HEK293 (cell line): Measurements from ENCODE around the gene DNTTIP2.

Experiments
- CTCF ChIA-PET: fragments of 350-600 bp; formaldehyde crosslinking; extraction: SDS; loops from one replicate; lab custom pipeline; 2021; ENCODE audit warnings: antibody characterized with exemption; lab: Yijun Ruan, JAX
- POLR2A ChIA-PET: fragments of 300-600 bp; formaldehyde crosslinking; extraction: SDS; loops from one replicate; lab custom pipeline; 2020; ENCODE audit warnings: antibody characterized with exemption, inconsistent platforms; lab: Yijun Ruan, JAX
- H3K27ac ChIP-seq: fragments of 200-500 bp; sonication (Bioruptor generic); 2 replicates; pipeline ENCODE4 v1.5.1; 2014; ENCODE audit warnings: low read depth, low read length, control low read depth, inconsistent platforms; ENCODE audit errors: extremely low read depth
- H3K36me3 ChIP-seq, 2 experiments: fragments of 200-500 bp in 1 of 2; sonication (Bioruptor generic) in 1 of 2; 1 replicate in 1 of 2; 2 replicates in 1 of 2; pipeline ENCODE4 v1.5.1; 2014 to 2017; ENCODE audit warnings: inconsistent platforms in 2 of 2, low read length in 2 of 2; ENCODE audit not compliant: control insufficient read depth in 2 of 2, insufficient read depth in 1 of 2
- H3K4me1 ChIP-seq: fragments of 200-500 bp; sonication (Bioruptor generic); 2 replicates; pipeline ENCODE4 v1.5.1; 2014; ENCODE audit warnings: mild to moderate bottlenecking, low read length, inconsistent platforms; ENCODE audit not compliant: control insufficient read depth, insufficient read depth
- H3K4me3 ChIP-seq: 2 replicates; pipeline ENCODE4 v1.5.1; 2011; ENCODE audit warnings: low read depth, mild to moderate bottlenecking, control low read depth, low read length, moderate library complexity
- H3K9me3 ChIP-seq: fragments of 200-500 bp; sonication (Bioruptor generic); 2 replicates; pipeline ENCODE4 v1.5.1; 2014; ENCODE audit warnings: low read depth, low read length, inconsistent platforms; ENCODE audit not compliant: control insufficient read depth, insufficient read depth
- EGR2 ChIP-seq: fragments of 450-650 bp; formaldehyde crosslinking; IDR thresholded peaks from 2 replicates; pipeline ENCODE4 v1.5.1; 2016; ENCODE audit warnings: low read depth, missing biosample characterization, missing genetic modification characterization
- GLI4 ChIP-seq: fragments of 450-650 bp; formaldehyde crosslinking; IDR thresholded peaks from 2 replicates; pipeline ENCODE4 v1.5.1; 2016; ENCODE audit warnings: missing biosample characterization, missing genetic modification characterization
- GLIS1 ChIP-seq: fragments of 450-650 bp; formaldehyde crosslinking; IDR thresholded peaks from 2 replicates; pipeline ENCODE4 v1.5.1; 2016; ENCODE audit warnings: missing biosample characterization, missing genetic modification characterization
- HOXC10 ChIP-seq: sonication (generic); formaldehyde crosslinking; IDR thresholded peaks from 2 replicates; pipeline ENCODE4 v1.8.1; 2023; ENCODE audit warnings: mild to moderate bottlenecking, missing genetic modification reagents
- REPIN1 ChIP-seq: fragments of 450-650 bp; formaldehyde crosslinking; IDR thresholded peaks from 2 replicates; pipeline ENCODE4 v1.5.1; 2017; ENCODE audit warnings: missing biosample characterization, missing genetic modification characterization, low read depth
- SP7 ChIP-seq: fragments of 450-650 bp; formaldehyde crosslinking; IDR thresholded peaks from 2 replicates; pipeline ENCODE4 v1.5.1; 2016; ENCODE audit warnings: missing biosample characterization, missing genetic modification characterization
- WT1 ChIP-seq: fragments of 450-650 bp; formaldehyde crosslinking; IDR thresholded peaks from 2 replicates; pipeline ENCODE4 v1.5.1; 2016; ENCODE audit warnings: missing biosample characterization, missing genetic modification characterization
- ZNF112 ChIP-seq: fragments of 450-650 bp; formaldehyde crosslinking; IDR thresholded peaks from 2 replicates; pipeline ENCODE4 v1.5.0; 2017; ENCODE audit warnings: missing biosample characterization, missing genetic modification characterization
- ZNF155 ChIP-seq: fragments of 450-650 bp; formaldehyde crosslinking; IDR thresholded peaks from 2 replicates; pipeline ENCODE4 v1.5.1; 2016; ENCODE audit warnings: missing biosample characterization, missing genetic modification characterization
- ZNF335 ChIP-seq: fragments of 450-650 bp; formaldehyde crosslinking; conservative IDR thresholded peaks from 2 replicates; pipeline ENCODE4 v1.5.1; 2016; ENCODE audit warnings: missing biosample characterization, missing genetic modification characterization
- TF ChIP-seq, protein P1 (sequence below): fragments of 450-650 bp; IDR thresholded peaks from 2 replicates; pipeline ENCODE4 v1.5.1; 2018; ENCODE audit warnings: missing biosample characterization, missing genetic modification characterization
- TF ChIP-seq, protein P2 (sequence below): fragments of 450-650 bp; formaldehyde crosslinking; IDR thresholded peaks from 2 replicates; pipeline ENCODE4 v1.5.1; 2016; ENCODE audit warnings: missing biosample characterization, missing genetic modification characterization
- TF ChIP-seq, protein P3 (sequence below): fragments of 450-650 bp; formaldehyde crosslinking; IDR thresholded peaks from 2 replicates; pipeline ENCODE4 v1.5.1; 2016; ENCODE audit warnings: missing biosample characterization, missing genetic modification characterization

The DNTTIP2 gene

DNA sequence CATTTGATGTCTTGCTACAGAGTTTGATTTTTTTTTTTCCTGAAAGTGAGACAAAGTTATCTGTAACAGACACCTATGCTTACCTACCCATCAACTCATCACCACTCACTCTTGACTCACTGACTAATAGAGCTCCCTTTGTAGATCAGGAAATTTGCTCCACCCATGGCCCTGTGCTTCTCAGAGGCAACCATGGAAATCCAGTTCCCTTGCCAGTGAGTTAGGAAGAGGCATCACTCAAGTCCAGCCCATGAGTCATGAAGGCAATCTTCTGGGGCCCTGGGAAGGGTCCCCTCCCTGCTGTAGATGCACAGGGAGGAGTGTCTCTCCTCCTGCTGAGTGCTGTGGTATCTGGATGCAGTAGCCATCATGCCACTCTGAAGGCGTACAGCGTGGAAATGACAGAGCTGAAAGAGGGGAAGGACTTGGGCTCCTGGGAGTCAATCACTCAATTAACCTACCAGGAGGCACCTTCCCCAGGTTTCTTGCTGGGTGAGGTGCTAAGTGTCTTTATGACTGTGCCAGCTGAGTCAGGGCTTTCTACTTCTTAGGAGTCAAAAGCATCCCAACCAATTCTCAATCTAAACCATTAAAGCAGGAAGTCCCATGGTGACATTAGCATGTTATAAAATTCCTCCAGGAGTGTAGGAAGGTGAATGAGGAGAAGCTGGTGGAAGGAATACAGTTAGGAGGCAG is 56.1 kb downstream of the DNTTIP2 start (continued):
- TF ChIP-seq, protein P1, sequence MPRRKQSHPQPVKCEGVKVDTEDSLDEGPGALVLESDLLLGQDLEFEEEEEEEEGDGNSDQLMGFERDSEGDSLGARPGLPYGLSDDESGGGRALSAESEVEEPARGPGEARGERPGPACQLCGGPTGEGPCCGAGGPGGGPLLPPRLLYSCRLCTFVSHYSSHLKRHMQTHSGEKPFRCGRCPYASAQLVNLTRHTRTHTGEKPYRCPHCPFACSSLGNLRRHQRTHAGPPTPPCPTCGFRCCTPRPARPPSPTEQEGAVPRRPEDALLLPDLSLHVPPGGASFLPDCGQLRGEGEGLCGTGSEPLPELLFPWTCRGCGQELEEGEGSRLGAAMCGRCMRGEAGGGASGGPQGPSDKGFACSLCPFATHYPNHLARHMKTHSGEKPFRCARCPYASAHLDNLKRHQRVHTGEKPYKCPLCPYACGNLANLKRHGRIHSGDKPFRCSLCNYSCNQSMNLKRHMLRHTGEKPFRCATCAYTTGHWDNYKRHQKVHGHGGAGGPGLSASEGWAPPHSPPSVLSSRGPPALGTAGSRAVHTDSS: no peak
- TF ChIP-seq, protein P2, sequence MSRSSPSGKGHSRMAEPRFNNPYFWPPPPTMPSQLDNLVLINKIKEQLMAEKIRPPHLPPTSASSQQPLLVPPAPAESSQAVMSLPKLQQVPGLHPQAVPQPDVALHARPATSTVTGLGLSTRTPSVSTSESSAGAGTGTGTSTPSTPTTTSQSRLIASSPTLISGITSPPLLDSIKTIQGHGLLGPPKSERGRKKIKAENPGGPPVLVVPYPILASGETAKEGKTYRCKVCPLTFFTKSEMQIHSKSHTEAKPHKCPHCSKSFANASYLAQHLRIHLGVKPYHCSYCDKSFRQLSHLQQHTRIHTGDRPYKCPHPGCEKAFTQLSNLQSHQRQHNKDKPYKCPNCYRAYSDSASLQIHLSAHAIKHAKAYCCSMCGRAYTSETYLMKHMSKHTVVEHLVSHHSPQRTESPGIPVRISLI (tag by site-specific recombination): no peak

DNA sequence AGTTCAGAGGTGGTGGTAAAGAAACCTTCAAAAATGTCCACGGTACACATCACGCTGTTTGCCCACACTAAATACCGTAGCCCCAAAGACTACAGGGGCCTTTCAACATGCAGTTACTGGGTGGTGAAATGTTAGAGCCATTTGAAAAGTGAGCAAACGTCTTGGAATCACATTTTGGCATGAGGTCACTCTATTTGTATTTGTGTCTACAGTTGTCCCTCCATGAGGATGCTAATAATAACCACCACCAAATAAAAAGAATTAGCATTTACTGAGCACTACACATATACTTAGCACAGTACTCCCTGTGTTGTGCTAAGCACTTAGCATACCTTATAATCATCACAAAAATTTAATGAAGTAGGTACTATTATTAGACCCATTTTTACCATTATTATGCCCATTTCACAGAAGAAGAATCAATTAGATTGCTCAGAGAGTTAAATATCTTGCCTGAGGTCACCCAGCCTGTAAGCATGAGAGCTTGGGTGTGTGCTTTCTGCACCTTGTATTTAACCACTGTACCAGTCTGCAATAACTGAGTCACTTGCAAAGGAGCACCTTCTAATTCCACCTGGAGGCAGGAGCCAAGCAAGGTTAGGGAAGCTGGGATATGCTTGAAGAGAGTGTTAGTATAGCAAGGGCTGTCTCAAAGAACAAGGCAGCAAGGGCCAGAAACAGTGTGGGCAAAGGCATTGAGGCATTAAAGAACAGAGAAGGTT is 57.4 kb downstream of the DNTTIP2 start:
- Histone ChIP-seq H3K4me3 (no peak overlapping the region), H3K9me3 (no peaks in the 10 kb centered on the region), H3K27ac (no peak overlapping the region), H3K36me3 (no peaks in the 10 kb centered on the region), H3K4me1 (peaks cover 7% of the 10 kb centered on the region; the same call in 1 of the 2 replicates)
- CTCF ChIA-PET: interaction anchor here (1.2 to 12.0 kb wide), 4 partner anchors 21 to 192 kb away, joined by 3 to 120 read pairs (median 6); no protein-coding TSS in a partner anchor
- POLR2A ChIA-PET: interaction anchor here (1.5 kb wide), 1 partner anchor 24 kb away, joined by 5 read pairs; no protein-coding TSS in a partner anchor
- TF ChIP-seq SP7: no peak
- no peak for TF ChIP-seq EGR2 (tag by site-specific recombination)
- TF ChIP-seq GLI4 (tag by site-specific recombination): no peak
- TF ChIP-seq GLIS1 (tag by site-specific recombination): no peak

DNA sequence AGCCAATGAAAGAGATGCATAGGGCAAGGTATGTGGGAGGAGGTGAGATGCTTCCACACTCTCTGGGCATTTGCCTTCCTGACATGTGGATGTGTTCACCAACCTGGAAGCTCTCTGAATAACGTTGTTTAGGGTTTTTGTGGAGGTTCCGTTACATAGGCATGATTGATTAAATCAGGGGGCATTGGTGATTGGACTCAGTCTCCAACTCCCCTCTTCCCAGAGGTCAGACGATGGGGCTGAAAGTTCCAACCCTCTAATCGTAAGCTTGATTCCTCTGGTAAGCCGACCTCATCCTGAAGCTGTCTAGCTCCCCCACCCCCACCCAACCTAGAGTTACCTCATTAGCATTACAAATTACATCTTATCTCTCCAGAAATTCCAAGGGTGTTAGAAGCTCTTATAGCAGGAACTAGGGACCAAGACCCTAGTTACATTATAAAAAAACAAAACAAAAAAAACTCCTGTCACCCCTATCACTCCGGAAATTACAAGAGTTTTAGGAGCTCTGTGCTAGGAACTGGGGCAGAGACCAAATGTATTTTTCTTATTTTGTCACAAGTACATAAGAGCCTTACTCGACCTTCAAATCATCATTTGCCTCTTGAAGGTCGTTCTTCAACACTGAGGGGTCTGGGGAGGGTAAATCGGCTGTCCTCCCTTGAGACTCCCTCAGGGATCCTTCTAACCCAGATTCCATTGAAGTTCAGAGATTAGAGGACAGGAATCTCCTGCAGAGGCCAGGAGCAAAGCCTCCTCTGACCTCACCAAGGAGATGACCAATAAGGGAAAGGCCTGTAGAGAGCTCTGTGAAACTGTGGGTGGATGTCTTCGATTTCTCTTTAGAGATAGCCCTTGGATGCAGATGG is 58.2 kb downstream of the DNTTIP2 start:
- H3K4me3 ChIP-seq: no peak overlapping the region

More for the DNA sequence above, 58.2 kb downstream of the DNTTIP2 start:
- CTCF ChIA-PET: interaction anchor here (0.8 to 12.0 kb wide), 7 partner anchors 22 to 192 kb away, joined by 3 to 120 read pairs (median 3); no protein-coding TSS in a partner anchor
- Histone ChIP-seq H3K27ac (no peak overlapping the region), H3K9me3 (no peaks in the 10 kb centered on the region), H3K4me1 (peaks cover 7% of the 10 kb centered on the region; the same call in 1 of the 2 replicates), H3K36me3 (no peaks in the 10 kb centered on the region)
- TF ChIP-seq HOXC10: no peak
- TF ChIP-seq ZNF335 (tag by site-specific recombination): no peak
- TF ChIP-seq REPIN1: no peak
- TF ChIP-seq SP7: no peak
- no peak for TF ChIP-seq WT1 (tag by site-specific recombination)
- TF ChIP-seq ZNF155 (tag by site-specific recombination): no peak
- TF ChIP-seq, protein P3, sequence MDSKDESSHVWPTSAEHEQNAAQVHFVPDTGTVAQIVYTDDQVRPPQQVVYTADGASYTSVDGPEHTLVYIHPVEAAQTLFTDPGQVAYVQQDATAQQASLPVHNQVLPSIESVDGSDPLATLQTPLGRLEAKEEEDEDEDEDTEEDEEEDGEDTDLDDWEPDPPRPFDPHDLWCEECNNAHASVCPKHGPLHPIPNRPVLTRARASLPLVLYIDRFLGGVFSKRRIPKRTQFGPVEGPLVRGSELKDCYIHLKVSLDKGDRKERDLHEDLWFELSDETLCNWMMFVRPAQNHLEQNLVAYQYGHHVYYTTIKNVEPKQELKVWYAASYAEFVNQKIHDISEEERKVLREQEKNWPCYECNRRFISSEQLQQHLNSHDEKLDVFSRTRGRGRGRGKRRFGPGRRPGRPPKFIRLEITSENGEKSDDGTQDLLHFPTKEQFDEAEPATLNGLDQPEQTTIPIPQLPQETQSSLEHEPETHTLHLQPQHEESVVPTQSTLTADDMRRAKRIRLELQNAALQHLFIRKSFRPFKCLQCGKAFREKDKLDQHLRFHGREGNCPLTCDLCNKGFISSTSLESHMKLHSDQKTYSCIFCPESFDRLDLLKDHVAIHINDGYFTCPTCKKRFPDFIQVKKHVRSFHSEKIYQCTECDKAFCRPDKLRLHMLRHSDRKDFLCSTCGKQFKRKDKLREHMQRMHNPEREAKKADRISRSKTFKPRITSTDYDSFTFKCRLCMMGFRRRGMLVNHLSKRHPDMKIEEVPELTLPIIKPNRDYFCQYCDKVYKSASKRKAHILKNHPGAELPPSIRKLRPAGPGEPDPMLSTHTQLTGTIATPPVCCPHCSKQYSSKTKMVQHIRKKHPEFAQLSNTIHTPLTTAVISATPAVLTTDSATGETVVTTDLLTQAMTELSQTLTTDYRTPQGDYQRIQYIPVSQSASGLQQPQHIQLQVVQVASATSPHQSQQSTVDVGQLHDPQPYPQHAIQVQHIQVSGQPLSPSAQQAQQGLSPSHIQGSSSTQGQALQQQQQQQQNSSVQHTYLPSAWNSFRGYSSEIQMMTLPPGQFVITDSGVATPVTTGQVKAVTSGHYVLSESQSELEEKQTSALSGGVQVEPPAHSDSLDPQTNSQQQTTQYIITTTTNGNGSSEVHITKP (tag by site-specific recombination): no peak
- no peak for TF ChIP-seq ZNF112 (tag by site-specific recombination)
- POLR2A ChIA-PET: interaction anchor here (1.1 to 1.5 kb wide), 2 partner anchors 9 to 25 kb away, joined by 3 to 5 read pairs; no protein-coding TSS in a partner anchor
